Effector CD8-positive, alpha-beta T cell (primary cell): ENCODE data around the gene WNT6.

ENCODE experiments used
- DNase-seq: peaks from one replicate; lab custom pipeline; 2025; lab: John Stamatoyannopoulos, UW
- total RNA-seq, 4 experiments: gene quantifications; one replicate each; lab custom pipeline; 2026; lab: John Stamatoyannopoulos, UW

The WNT6 gene
- 0 to 0.37 (median 0.05) reads per million in 4 experiments for total RNA-seq

DNA sequence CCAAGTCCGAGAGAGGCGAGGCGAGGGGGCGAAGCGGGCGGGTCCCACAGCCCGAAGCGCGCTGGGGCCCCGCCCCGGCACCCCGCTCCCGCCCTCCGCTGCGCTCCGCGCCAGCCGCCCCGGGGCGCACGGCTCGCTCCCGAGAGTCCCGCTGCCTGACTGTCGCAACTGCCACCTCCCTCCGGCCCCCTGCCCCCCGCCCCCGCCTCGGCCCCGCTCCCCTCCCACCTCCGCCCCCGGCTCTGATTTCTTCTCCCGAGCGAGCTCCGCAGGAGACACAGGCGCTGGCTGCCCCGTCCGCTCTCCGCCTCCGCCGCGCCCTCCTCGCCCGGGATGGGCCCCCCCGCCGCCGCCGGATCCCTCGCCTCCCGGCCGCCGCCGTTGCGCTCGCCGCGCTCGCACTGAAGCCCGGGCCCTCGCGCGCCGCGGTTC, at the start of gene WNT6:
Gene WNT6 (plus strand): TSS at position 250 of the 432 bp plus-strand sequence. CDS start 233 bp downstream, outside the sequence.
- DNase-seq: no peak

DNA sequence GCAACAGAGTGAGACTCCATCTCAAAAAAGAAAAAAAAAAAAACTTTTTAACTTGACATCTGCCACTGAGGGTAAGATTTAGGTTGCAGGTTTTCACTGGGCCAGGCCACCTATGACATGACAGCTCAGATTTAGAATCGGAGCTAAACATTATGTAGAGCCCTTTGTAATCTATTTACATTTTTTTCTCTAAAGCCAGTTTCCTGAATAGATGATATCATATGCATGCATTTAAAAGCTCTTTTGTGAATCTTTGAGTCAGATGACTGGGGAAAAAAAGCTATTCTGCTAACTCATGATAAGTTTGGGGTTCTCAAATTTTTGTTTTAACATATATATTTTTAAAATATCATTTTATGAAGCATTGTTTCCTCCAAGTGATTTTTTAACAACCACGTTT, 49.3 kb upstream of the WNT6 start:
- DNase-seq: no peak

DNA sequence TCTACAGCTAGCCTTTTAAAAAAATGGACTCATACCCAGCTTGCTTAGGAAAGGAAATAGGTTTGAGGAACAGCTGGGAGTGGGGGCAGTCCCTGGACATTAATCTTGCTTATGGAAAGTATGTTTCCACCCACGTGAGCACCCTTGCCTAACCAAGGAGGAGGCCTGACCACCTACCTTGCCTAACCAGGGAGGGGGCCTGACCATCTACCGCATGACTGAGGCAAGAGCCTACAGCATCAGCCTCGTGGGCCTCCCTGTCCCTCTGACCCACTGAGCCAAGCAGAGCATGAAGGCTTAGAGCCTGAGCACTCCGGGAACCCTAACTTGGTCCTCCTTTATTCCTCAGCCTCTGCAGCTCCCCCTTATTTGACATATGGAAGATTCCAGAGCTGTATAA, 48.2 kb upstream of the WNT6 start:
- no peak for DNase-seq

DNA sequence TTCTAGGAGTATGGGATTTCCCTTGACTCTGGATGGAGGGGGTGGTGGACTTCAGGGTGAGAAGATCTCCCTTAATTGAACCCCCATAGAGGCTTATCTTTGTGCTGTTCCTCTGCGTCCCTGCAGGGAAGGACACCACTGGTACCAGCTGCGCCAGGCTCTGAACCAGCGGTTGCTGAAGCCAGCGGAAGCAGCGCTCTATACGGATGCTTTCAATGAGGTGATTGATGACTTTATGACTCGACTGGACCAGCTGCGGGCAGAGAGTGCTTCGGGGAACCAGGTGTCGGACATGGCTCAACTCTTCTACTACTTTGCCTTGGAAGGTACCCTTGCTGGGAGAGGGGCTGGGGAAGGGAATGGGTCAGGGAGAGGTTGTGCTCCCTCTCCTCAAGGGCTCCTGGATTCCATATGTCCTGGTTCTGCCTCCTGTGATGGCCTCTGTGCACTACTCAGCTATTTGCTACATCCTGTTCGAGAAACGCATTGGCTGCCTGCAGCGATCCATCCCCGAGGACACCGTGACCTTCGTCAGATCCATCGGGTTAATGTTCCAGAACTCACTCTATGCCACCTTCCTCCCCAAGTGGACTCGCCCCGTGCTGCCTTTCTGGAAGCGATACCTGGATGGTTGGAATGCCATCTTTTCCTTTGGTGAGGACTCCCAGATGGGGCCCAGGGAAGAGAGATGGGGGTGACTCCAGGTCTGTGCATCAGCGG, 47.3 kb upstream of the WNT6 start:
- no peak for DNase-seq

DNA sequence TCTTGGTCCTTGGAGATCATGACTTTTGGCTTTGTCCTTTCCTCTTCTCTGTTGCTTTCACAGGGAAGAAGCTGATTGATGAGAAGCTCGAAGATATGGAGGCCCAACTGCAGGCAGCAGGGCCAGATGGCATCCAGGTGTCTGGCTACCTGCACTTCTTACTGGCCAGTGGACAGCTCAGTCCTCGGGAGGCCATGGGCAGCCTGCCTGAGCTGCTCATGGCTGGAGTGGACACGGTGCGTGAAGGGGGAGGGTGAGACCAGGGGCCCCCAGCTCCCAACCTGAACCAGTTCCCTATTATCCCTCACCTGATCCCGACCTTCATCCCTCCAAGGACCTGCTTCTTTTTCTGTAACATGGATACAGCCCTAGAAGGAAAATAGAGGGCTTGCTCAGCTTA, 46.7 kb upstream of the WNT6 start:
- no peak for DNase-seq

DNA sequence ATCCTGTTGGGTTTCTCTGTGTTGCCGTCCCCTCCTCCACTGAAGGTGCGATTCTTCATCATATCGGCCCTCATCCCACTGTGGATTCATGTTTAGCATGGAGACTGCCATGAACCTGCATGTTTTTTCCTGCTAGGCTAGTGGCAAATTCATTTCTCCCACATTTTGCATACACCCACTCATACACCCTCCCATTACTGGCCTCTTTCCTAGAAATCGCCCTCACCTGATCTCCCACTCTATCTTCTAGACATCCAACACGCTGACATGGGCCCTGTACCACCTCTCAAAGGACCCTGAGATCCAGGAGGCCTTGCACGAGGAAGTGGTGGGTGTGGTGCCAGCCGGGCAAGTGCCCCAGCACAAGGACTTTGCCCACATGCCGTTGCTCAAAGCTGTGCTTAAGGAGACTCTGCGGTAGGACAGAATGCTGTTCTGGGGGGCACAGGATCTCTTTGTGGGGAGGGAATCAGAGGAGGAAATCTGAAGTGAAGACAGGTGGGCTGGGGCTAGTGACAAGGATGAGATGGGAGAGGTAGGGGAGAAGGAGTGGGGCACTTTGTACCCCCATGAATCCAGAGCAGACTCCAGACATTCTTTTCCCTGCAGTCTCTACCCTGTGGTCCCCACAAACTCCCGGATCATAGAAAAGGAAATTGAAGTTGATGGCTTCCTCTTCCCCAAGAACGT, 45.7 kb upstream of the WNT6 start:
- DNase-seq: no peak

DNA sequence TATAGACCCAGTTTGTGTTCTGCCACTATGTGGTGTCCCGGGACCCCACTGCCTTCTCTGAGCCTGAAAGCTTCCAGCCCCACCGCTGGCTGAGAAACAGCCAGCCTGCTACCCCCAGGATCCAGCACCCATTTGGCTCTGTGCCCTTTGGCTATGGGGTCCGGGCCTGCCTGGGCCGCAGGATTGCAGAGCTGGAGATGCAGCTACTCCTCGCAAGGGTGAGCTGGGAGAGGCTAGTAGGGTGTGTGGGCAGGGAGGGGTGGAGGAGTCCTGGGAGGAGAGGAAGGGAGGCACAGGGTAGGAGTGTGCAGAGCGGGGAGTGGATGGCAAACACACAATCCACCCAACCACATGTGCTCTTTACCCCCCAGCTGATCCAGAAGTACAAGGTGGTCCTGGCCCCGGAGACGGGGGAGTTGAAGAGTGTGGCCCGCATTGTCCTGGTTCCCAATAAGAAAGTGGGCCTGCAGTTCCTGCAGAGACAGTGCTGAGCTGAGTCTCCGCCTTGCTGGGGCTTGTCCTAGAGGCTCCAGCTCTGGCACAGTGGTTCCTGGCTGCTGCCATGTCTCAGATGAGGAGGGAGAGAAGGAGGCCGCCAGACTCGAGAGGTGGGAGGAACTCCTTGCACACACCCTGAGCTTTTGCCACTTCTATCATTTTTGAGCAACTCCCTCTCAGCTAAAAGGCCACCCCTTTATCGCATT, 44.9 kb upstream of the WNT6 start:
- no peak for DNase-seq

DNA sequence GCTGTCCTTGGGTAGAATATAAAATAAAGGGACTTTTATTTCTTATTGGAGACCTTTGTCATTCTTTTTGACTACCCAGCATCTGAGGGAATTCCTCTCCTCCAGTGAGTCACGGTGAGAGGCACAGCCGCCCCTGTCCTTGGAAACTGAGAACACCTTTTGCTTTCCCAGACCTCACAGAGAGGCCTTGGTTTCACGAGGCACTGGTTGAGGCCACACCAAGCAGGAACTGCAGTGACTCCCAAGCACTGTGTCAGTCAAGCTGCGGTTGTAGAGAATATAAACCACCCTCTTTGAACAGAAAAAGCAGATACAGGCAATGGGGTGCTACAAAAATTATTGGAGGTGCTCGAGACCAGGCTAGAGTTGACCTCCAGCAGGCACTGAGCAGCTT, 44.4 kb upstream of the WNT6 start:
- DNase-seq: no peak

DNA sequence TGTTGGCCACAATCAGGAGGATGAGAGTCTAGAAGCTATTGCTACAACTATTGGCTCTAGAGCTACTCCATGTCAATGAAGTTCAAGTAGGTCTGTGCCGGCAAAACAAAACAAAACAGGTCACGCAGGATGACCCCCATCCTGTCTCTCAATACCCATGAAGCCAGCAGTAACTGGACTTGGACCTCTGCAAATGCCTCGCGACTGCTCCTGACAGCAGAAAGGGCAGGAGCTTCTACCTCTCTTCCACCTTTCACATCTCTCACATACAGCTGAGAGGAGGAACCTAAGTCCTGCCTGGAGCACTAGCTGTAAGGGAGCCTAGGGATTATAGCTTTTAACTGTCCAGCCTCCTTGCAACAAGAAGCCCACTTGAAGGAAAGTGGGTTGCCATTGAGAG, 44.0 kb upstream of the WNT6 start:
- no peak for DNase-seq

DNA sequence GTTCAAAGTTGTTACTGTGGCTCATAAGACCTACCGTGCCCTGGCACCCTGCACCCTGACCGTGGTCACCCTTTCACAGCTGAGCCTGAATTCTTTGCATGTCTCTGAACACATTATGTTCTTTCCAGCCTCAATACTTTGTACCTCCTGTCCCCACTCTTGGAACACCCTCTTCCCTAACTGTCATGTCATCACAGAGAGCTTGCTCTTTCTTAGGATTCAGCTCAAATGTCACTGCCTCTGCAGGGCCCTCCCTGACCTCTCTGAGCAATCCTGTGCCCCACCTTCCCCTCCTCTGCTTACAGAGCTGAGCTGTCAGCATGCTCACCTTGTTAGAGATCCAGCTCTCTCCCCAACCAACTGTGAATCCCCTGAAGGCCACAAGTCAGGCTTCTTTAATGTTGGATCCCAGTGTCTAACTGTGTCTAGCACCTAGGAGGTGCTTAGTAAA, 43.0 kb upstream of the WNT6 start:
- no peak for DNase-seq

DNA sequence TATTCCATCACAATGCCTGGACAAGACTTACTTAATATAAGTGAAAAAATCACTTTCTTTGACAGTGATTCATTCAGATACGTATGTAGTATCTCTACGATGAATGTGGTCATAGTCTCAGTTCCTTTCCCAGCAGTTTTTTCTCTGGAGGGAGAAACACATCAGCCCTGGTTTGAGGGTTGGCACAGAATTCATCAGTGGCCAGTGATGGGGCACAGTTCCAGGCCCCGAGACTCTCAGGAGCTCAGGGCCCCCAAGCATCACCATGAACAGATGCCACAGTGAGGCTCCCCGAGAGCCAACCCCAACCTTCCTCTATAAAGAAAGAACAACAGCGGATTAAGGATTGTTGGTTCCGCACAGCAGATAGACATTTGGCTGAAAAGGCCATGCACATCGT, 40.5 kb upstream of the WNT6 start:
- no peak for DNase-seq

DNA sequence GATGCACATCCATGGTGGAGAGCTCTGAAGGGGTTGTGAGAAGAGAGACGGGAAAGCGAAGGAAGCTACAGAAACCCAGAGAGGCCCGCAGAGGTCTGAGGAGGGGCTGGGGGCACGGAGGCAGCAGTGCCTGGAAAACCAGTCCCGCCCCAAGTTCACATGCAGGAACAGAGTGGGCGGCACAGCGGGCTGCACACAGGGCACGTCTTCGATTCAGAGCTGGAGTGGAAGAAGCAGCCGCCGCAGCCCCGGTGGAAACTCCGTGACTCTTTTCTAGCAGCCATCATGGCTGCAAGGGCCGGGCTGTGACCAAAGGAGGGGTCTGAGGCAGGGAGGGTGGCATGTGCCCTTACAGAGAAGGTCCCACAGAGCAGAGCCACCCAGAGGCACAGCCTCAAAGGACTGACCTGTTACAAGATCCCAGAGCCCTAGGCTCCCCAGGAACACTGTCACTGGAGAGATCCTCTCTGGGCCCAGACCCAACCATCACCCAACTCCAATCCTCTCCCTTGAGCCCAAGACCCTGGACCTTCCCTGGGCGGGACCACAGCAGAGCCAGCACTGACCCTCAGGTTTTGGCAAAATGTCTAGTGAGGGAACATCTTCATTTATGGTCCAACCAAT, 38.7 kb upstream of the WNT6 start:
- no peak for DNase-seq

DNA sequence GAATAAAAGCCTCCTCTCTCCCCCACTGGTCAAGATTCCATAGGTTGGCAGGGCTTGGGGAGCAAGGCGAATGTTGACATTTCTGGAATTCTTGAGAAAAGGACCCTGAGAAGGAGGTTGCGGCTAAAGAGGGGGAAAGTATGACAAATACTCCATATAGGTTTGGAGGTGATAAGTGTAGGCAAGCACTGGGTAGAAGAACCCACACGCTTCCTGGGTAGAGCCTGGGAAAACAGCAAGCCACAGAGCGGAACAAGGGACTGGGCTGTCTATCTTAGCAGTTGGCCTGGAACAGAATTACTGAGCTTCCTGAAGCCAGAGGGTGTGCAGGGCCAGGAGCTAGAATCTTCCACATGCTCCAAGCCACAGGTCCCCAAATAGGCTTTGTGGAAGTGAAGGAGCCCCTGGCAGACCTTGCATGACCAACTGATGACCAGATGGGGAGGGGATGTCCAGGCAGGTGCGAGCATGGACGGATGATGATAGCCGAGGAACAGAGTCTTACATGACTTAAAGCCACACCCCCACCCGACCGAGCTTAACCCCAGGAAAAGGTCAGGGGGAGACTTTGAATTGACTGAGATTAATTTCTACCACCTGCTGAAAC, 37.9 kb upstream of the WNT6 start:
- DNase-seq: no peak

DNA sequence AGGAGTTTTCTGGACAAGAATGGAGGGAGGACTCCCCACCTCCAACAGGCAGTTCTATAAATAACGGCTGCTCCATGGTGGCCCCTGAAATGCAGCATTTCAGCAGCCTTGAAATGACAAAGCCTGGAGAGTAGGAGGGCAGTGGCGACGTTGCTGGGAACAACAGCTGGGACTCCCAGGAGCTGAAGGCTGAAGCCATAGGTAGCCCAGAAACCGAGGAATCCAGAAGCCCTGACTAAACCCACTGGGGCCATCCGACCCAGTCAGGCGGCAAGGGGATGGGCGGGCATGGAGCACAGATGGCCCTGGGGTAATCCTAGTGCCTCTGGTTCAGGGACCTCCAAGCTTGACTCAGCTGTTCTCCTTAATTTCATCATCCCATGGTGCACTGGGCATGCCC, 37.0 kb upstream of the WNT6 start:
- no peak for DNase-seq

DNA sequence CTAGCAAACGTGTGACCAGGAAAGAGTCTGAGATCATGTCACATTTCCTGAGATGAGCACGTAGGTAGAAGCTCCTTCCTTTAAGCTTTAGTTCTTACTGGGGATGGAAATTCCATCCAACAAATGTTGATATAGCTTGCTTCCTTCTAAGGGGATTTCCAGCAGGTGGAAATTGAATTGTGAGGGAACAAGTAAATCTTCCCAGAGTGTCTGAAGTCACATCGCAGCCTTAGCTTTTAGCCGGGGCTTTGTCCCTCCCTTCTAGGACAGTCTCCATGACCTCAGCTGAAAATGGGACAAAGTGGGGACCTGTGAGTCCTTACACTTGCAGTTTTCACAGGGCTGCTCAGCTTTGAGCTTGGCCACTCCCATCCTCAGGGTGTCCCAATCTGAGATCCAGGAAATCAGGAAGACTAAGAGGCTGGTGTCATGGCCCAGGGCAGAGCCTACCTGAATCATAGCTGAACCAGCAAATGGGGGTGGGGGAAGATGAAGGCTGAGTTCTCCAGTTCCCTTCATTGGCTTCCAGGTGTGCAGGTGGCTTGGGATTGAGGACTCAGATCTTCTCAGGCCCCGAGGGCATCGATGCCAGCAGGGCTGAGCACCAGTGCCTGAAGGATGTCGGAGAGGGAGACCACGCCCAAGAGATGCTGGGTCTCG, 36.3 kb upstream of the WNT6 start:
- no peak for DNase-seq

DNA sequence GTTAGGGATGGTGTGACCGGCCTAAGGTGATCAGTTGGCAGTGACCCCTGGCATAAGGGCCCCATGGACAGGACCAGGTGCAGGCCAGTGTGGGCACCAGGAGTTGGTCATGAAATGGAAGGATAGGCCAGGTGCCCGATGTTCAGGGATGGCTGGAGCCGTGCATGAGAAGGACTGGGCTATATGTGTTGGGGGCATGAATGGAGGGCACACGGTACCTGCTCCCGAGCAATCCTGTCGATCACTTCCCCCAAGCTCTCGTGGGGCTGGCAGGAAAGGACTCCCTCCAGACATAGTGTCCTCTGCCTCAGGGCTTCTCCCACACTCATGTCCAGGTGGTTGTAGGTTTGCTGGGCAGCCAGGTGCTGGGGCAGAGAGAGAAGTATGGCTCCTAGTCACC, 35.6 kb upstream of the WNT6 start:
- no peak for DNase-seq

DNA sequence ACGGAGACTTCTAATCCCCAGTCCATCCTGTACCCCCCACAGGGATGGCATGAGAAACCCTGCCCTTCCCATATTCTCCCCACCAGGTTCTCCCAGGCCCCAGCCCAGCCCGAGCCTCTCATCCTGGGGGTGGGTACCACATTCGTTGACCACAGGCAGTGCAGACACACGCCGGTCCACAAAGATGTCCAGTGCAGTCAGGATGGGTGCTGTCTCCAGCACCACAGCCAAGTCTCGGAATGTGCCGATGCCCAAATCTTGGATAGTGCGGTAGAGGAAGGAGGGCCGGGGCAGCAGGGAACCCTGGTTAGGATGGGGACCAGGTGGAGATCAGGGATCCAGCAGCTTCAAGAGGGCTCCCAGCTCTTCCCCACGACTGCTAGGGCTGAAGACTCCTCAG, 32.8 kb upstream of the WNT6 start:
- DNase-seq: no peak

DNA sequence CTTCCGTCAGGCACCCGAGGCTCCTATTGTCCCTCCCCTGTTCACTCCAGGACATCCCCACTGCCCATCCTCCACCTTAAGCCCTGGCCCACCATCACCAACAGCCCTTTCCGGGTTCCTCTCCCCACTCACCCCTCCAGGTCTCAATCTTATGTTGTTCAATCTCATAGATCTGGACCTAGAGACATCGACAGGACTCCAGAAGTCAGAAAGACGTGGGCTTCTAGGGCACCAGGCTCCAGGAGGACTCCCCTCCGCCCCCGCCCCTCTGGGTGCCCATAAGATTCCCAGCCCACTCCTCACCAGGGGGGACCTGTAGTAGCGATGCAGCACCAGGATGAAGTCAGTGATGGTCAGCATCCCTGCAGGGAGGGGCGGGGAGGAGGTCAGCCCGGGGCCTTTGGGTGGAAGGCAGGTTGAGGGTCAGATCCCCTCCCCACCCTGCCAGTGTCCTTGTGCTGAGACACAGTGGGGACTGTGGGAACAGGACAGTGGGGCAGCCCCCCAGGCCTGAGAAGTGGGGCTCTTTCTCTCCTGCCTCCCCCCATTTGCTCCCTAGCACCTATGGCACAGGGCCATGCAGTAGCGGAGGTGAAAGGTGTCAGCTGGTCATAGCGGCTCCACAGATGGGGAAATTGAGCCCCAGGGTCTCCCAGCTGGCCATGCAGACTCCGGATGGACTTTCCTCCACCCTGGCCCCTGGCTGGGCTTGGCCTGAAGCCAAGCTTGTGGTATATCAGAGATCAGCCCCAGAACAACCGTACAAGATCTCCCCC, 31.7 kb upstream of the WNT6 start:
- no peak for DNase-seq

DNA sequence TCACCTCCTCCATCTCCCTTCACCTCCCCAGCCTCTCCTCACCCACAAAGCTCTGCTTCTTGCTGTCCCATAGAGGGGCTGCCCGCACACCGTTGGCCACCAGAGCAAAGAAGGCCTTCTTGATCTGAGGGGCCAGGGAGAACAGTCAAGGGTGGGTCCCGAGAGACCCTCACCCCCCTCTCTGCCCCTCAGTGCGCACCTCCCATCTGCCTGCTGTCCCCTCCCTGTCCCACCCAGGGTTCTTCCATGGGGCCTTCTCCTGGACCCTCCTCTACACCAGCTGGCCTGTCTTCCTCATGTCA, 31.2 kb upstream of the WNT6 start:
- DNase-seq: no peak

DNA sequence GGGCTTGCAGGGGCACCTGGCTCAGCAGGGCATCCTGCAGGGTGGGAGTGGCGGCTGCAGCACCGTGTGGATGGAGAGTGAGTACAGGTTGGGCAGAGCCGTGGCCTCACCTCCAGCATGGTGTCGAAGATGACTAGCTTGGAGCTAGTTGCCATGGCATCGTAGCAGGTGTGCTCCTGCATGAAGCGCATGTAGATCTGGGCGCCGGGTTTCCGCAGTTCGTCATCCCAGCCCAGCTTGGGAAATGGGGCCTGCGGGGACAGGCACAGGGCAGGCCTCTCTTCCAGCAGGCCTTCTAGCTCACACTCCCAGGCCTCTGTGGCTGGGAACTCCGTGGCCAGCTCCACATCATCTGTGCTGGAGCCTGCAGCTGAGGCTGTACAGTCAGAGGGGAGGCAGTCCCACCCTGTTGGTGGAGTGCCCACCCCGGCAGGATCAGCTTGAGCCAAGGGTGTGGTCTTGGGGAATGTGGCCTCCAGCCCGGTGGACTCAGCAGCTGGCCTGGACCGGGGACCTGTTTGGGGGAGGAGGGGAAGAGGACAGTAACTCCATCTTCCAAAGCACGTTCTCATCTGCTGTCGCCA, 29.6 kb upstream of the WNT6 start:
- DNase-seq: no peak
